NCI-H2196 treated with DMSO at 0.1 percent for 48 hours (cell line): ENCODE results near the gene ANKRD63.

Experiments
- DNase-seq: peaks from one replicate; lab custom pipeline; 2025; ENCODE audit not compliant: unreplicated experiment; lab: John Stamatoyannopoulos, UW

ANKRD63 gene

GRCh38 chr15:40258544-40258943 is 24.3 kb downstream of the ANKRD63 start:
- no peak for DNase-seq

- DNase-seq = no peak
Observed at GRCh38 chr15:40257656-40258450, 25.0 kb downstream of the ANKRD63 start.

GRCh38 chr15:40256638-40257235 is 26.1 kb downstream of the ANKRD63 start:
- no peak for DNase-seq

GRCh38 chr15:40255033-40255432 is 27.8 kb downstream of the ANKRD63 start:
- no peak for DNase-seq

GRCh38 chr15:40254452-40254851 is 28.4 kb downstream of the ANKRD63 start:
- DNase-seq = no peak

- DNase-seq = no peak
Observed at GRCh38 chr15:40253167-40253790, 29.6 kb downstream of the ANKRD63 start.

- DNase-seq = no peak
Observed at GRCh38 chr15:40252438-40253166, 30.3 kb downstream of the ANKRD63 start.

GRCh38 chr15:40252141-40252437 is 30.8 kb downstream of the ANKRD63 start:
- DNase-seq = no peak

GRCh38 chr15:40251486-40252140 is 31.3 kb downstream of the ANKRD63 start:
- DNase-seq = no peak

GRCh38 chr15:40250771-40251483 is 31.9 kb downstream of the ANKRD63 start:
- DNase-seq = no peak

- no peak for DNase-seq
Observed at GRCh38 chr15:40250304-40250656, 32.6 kb downstream of the ANKRD63 start.

GRCh38 chr15:40249477-40250303 is 33.2 kb downstream of the ANKRD63 start:
- no peak for DNase-seq

- no peak for DNase-seq
Observed at GRCh38 chr15:40248006-40248783, 34.7 kb downstream of the ANKRD63 start.

- no peak for DNase-seq
Observed at GRCh38 chr15:40247406-40247971, 35.4 kb downstream of the ANKRD63 start.

- DNase-seq = no peak
Observed at GRCh38 chr15:40246496-40247280, 36.2 kb downstream of the ANKRD63 start.

- DNase-seq = no peak
Observed at GRCh38 chr15:40245666-40246450, 37.0 kb downstream of the ANKRD63 start.

- DNase-seq = no peak
Observed at GRCh38 chr15:40244961-40245523, 37.8 kb downstream of the ANKRD63 start.
